GM21515 (cell line): ENCODE results near the gene TMCC3.
A peak's percentile ranks its signal among the peaks of the same experiment; 100 is the strongest.
"Not testable (repeated sequence)": the region's sequence is repeated elsewhere in the genome, so short reads cannot be mapped to it uniquely, and the experiment has no call there.

Experiments used
- ATAC-seq: cut with Tn5 transposase; IDR thresholded peaks from one replicate; pipeline ENCODE4 v1.9.1; 2021; ENCODE audit not compliant: unreplicated experiment

TMCC3 gene, protein sequence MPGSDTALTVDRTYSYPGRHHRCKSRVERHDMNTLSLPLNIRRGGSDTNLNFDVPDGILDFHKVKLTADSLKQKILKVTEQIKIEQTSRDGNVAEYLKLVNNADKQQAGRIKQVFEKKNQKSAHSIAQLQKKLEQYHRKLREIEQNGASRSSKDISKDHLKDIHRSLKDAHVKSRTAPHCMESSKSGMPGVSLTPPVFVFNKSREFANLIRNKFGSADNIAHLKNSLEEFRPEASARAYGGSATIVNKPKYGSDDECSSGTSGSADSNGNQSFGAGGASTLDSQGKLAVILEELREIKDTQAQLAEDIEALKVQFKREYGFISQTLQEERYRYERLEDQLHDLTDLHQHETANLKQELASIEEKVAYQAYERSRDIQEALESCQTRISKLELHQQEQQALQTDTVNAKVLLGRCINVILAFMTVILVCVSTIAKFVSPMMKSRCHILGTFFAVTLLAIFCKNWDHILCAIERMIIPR

DNA sequence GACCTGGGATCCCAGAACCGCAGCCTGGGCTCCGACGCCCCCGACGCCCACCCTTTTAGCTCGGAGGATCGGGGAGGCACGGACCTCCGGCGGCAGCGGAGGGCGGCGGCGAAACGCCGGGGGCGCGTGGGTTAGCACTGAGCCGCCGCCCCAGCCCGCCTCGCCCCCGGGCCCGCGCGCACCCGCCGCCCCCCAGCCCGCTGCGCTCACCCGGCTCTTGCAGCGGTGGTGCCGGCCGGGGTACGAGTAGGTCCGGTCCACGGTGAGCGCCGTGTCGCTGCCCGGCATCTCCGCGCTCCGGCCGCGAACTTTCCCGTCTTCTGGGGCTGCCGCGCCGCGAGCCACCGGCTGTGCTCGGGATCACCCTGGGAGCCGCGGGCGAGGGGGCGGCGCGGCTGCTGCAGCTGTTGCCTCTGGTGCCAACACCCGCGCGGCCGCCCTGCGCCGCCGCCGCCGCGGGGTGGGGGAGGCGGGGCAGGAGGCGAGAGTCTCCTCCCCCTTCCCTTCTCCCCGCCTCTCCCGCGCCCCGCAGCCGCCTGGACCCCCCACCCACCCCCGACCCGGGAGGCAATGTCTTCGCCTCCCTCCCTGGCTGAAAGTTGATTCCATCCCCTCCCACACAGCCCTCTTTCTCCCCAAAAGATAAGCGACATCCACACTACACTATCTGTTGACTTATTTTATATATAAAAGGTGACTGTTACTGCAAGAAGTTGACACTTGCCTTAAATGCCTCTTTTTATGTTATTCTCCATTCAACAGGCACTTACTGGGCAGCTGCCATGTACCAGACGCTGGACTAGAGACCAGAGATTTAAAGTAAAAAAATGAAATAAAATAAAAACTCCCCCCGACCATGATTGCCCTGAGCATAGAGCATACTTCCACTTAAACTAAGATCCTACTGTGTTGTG, at the start of gene TMCC3:
Gene TMCC3 (minus strand): TSS at position 415 of the 914 bp plus-strand sequence. CDS start 127 bp downstream, at position 288.
- peak; percentile 63 for ATAC-seq

DNA sequence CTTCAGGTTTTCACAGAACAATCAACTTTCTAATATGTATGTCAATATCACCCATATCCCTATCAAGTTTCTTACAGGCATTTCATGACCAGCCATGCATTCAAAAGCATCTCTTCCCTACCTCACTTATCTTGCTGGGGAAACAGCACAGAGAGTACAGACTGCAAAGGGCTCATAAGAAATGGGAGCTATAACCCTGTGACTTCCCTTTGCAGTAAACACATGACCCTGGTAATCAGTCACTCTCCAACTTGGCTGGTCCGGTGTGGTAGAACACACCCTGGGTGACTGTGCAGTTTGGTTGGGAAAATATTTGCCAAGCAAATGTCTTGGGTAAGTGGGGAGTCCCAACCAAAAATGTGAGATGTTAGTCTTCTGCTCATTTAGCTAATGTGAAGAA, 49.4 kb upstream of the TMCC3 start:
- no peak for ATAC-seq

DNA sequence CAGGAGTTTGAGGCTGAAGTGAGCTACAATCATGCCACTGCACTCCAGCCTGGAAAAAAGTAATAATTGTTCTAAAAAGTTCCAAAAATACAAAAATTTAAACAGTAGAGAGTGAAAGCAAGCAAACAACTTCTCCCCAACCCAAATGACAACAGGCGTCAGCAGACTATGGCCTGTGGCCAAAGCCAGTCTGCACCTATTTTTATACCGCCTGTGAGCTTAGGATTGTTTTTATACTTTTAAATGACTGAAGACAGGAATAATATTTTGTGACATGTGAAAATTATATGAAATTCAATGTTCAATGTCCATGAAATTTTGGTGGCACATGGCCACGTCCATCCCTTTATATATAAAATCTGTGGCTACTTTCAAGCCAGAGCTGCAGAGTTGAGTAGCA, 48.2 kb upstream of the TMCC3 start:
- ATAC-seq = no peak

DNA sequence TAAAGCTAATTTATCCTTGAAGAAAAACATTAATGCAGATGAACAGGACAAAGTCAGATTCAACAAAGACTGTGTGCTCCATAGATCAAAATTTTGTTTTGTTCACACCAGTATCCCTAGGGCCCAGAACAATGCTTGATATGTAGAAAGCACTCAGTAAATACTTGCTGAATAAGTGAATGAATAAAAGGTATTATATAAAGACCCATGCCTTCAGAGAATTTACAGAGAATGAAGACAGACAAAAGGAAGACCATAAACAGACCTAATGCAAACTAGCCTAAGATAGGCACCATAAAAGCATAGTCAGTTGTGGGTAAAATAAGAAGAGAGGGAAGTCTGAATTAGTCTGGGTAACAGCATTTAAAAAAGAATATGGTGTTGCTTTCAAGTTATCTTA, 47.3 kb upstream of the TMCC3 start:
- no peak for ATAC-seq

DNA sequence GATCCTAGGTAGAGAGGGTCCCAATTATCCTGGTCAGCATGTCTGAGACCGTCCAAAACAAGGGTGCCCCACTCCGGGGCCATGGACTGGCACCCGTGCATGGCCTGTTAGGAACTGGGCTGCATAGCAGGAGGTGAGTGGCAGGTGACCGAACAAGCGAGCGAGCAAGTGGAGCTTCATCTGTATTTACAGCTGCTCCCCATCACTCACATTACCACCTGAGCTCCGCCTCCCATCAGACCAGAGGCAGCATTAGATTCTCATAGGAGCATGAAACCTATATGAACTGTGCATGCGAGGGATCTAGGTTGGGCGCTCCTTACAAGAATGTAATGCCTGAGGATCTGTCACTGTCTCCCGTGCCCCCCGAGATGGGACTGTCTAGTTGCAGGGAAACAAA, 44.4 kb upstream of the TMCC3 start:
- no peak for ATAC-seq

DNA sequence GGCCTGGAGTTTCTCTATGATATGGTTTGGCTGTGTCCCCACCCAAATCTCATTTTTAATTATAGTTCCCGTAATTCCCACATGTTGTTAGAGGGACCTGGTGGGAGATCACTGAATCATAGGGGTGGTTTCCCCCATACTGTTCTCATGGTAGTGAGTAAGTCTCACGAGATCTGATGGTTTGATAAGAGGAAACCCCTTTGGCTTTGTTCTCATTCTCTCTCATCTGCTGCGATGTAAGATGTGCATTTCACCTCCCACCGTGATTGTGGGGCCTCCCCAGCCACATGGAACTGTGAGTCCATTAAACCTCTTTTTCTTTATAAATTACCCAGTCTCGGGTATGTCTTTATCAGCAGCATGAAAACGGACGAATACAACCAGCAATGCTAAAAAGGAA, 42.5 kb upstream of the TMCC3 start:
- not testable (repeated sequence) for ATAC-seq

DNA sequence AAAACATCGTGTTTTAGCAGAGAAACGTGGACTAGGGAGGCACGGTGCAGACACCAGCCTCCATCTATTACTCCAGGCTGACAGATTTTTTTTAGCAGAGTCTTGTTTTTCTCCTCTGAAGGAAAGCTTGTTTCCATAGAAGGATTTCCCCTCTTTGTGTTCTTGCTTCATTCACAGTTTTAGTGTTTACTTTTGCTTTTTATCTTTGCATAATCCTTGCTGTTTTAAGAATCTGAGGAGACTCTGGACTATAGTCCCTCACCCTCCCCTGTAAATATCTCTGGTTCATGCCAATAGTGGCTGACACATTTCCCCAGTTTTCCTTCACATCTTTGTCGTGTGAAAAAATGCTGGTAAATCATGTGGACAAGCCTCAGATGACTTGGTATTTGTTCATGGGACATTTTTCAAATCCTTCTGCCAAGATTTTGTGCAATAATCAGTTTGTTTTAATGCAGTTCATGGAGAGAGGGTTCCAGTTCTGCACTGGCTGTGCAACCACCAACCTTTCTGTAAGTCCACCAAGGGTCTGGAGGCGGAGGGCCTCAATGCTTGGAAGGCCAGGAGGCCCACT, 39.9 kb upstream of the TMCC3 start:
- ATAC-seq = no peak

DNA sequence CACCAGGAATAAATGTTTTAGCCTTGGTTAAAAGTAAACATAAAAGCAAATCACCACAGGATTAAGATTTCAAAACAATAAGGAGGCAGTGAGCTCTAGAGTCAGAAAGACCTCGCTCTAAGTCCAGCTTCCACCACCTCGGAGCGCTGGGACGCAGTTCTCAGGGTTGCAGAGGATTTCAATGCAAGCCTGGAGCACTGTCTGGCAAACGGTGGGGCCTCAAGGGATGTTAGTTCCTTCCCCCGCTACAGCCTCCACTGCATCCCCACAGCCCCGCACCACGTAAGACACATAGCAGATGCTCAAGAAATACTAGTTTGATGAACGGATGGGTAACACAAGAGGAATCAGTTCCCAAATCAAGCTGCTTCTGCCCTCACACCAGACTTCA, 39.3 kb upstream of the TMCC3 start:
- no peak for ATAC-seq

DNA sequence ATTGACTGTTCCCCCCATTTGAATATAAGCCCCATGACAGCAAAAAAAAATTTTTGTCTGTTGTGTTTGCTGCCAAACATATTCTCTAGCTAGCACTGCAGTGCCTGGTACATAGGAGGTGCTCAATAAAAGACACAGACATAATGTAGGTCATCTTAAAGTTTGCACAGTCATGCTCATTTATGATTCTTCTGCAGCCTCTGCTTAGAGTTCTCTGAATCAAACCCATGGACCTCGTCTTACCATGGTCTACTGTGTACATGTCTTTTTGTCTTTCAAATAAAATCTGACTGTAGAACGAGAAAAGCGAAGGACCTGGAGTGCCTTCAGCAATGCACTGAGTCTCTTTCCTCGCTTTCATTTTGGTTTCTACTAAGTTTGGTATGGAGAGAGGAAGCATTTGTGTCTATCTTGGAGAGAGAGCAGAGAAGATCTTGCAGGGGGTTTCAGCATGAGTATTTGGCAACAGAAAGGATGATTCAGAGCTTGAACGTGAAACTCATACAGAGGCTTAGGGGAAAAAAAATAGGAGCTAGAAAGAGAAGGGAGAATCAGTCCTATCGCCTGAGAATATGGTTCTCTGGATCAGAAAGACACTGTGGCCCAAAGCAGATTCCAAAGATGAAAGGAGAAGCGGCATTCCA, 38.8 kb upstream of the TMCC3 start:
- no peak for ATAC-seq

DNA sequence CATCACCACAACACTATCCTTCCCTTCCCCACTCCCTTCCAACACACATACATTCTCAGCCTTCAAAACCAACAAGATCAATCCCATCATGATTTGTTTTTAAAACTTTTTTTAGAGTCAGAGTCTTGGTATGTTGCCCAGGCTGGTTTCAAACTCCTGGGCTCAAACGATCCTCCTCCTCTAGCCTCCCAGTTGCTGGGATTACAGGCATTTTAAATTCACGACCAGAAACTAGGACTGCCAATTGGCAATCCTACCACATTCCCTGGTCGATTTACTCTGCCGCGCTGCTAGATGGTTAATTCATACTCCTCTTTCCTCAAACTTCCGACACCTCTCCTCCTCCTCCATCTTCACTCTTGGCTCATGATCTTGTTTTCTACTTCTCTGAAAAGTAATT, 37.5 kb upstream of the TMCC3 start:
- ATAC-seq = no peak

DNA sequence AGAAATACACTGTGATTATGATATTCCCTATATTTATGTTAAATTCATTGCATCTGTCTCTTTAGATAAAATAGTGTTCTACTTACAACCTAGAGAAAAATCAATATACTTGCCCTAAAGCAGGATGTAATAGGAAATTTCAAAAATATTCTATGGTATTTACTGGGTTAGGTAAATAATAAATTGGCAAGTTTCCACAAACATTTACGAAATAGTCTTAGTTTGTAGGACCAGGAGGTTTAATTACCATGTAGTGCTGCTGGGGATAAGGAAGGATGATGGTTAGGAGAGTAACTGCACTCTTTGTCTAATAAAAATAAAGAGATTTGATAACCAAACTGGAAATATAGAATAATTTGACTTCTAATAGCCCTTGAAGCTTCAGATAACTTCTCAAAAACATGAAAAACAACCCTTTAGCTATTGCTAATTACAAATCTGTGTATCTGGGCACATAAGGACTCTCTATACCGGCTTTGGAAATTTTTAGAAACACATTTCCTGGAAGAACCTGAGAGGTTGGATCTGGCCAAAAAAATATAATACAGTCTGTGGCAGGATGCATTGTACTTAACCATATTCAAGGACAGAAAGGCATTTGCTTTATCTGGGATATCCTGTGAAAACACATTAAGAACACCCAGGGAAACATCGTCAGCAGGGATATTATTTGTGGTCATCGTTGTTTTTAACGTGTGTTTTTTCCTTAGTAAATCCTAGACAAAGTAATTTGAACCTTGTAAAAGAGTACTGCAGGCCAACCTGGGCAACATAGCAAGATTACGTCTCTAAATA, 36.7 kb upstream of the TMCC3 start:
- no peak for ATAC-seq

DNA sequence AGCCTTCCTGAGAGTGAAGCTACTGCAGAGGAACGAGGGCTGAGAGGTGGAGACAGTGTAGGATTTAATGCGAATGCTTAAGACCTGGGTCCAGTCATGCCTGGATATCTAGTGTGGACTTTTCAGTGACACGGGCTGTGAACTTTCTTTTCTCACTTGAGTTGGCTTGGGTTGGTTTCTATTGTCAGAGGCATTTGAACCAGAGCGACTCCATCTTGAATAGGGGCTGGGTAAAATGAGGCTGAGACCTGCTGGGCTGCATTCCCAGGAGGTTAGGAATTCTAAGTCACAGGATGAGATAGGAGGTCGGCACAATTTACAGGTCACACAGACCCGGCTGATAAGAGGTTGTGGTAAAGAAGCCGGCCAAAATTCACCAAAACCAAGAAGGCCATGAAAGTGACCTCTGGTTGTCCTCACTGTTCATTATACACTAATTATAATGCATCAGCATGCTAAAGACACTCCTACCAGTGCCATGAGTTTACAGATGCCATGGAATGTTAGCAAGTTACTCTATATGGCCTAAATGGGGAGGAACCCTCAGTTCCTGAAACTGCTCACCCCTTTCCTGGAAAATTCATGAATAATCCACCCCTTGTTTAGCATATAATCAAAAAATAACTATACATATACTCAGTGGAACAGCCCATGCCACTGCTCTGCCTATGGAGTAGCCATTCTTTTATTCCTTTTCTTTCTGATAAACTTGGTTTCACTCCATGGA, 34.2 kb upstream of the TMCC3 start:
- ATAC-seq = no peak

DNA sequence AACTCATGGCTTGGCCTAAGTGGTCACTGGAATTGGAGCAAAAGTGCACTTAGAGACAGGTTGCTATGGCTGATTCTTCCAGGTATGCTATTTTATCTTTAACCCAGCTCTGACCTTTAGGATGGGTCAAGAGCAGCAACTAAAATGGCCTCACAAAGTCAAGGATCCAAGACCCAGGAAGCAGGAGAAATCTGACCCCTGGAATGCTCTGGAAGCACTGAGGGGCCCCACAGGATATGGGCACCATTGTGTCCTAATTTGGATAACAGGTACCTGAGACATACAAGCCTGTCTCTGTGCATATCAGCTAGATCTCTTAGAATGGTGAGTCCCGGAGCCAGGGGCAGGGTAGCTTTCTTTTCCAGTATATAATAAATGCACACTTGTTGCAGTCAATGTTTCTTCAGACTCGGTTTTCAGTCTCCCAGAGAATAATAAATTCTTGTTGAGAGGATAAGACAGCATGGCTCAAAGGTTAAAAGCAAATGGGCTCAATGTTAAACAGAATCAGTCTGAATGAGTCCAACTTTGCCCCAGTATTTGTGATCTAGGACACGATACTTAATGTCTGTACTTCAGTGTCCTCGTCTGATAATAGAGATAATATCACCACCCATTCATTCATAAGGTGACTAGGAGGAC, 29.3 kb upstream of the TMCC3 start:
- ATAC-seq = no peak

DNA sequence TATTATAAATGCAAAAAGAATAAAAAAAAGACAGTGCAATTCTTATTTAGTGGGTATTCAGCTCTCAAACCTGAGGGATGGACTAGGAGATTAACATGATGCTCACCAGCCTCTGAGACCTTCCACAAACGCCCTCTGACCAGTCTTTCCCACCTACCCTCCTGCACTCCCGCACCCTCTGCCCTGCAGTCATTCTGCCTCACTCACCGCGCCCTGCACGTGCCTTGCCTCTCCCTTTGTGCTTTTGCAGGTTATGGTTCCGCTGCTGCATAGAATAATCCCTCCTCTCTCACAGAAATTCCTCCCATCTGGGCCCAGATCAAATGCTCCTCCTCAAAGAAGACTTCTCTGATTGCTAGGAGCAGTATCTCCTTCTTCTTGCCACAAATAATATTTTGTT, 28.5 kb upstream of the TMCC3 start:
- no peak for ATAC-seq

DNA sequence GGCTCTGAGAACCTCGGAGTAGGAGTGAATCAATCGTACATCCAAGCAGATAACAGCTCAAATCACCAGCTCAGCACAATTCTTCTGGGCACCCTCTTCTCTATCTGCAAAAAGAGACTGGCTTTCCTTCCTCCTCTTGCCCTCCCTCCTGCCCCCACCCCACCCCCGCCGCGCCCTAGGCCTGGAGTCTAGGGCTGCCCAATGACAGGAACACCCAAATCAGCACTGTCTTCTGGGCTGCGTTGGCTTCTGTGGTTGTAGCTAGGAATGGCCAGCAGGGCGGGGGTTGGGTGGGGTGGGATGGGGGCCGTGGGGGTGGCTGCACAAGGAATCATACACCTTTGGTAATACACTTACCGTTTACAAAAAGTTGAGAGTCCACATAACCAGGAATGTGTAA, 28.0 kb upstream of the TMCC3 start:
- ATAC-seq = no peak

DNA sequence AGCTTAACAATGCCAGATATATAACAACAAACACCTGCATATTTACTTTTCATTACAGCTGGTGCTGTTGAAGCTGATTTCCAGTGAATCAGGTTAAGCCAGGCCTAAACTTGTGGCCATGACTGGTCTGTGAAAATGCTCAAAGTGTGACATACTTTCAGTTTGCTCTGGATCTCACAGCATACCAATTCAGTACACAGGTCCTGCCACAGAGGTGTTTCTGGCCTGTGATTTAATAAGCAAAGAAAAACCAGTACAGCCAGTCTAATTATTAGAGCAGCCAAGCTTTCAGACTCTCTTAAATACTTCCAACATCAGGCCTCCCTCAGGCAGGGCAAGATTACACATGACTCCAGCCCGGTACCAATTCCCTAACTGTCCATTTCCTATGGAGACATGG, 27.4 kb upstream of the TMCC3 start:
- peak; percentile 46 for ATAC-seq

DNA sequence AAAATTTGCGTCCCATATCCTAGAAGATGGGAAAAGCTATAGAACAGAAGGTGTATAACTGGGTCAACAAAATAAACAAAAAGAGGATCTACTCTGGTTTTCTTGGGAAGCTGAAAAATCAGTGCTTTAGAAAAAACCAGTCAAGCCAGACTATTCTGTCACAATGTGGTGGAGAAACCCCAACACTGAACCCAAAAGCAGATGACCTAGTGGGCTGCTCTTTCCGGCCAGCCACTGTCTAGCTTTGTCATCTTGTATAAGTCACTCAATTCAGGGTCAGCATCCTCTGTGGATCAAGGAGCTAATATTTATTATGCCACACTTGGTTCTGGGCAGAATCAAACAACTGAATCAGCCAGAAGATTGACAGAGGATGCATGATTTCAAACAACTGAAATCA, 26.6 kb upstream of the TMCC3 start:
- no peak for ATAC-seq

DNA sequence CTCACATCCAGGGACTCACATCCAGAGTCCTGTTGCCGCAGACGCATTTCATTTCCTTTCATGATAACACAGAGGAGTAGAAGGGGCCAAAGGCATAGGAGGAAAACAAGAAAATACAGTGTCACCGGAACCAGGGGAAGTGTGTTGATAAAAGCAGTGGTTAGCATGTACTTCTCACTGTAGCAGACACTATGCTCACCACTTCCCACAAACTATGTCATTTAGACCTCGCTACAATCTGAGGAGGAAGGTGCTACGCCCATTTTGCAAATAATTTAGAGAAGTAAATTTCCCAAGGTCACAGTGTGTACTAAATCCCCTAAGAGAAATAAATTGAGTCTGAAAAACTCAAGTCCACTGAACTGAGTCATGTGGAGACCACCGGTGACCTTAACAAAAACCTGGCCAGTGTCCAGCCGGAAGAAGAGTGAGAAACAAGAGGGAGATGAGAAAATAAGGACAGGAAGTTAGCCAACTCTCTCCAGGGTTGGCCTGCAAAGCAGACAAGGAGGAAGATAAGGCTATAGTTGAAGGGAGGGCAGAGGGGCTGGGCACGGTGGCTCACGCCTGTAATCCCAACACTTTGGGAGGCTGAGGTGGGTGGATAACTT, 25.8 kb upstream of the TMCC3 start:
- peak; percentile 62 for ATAC-seq

DNA sequence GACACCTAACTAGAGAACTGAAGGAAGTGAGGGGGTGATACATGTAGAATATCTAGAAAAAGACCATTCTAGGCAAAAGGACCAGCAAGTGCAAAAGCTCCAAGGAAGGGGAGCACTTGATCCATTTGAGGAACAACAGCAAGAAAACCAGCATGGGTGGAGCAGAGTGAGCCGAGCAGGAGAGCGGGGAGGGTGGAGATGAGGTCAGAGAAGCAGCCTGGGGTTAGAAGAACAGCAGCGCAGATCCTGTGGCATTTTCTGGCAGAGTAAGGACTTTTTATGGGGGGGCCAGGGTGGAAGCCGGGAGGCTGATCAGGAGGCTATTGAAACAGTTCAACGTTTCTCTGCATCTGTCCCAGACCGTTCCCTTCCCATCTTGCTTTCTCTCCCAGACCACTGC, 24.5 kb upstream of the TMCC3 start:
- ATAC-seq = no peak
